Measurements from ENCODE around the gene SV2C. TPM values are rescaled to one million over a fixed set of nuclear protein-coding genes. Genes with fewer than 3 reads are reported as not detected.

Gene SV2C
- total RNA-seq, 1 donor from 2014 or later, result 0.15 TPM

GRCh38 chr5:76264681-76265080 is 181.5 kb downstream of the SV2C start:
- H3K4me2 ChIP-seq, result no peak overlapping the region
- Mint-ChIP-seq H3K4me1 (peaks cover 14% of the 10 kb centered on the region), H3K4me3 (no peak overlapping the region), H3K9me3 (peaks cover 24% of the 10 kb centered on the region), H3K27ac (no peak overlapping the region), H3K36me3 (peaks cover 8% of the 10 kb centered on the region), H3K27me3 (ENCODE audit: insufficient read depth, low read depth) (no peaks in the 10 kb centered on the region)
- DNase-seq (ENCODE audit: low spot score), result no peak
- H3K27ac ChIP-seq, result no peak overlapping the region
- no peaks in the 10 kb centered on the region for H3F3A ChIP-seq (ENCODE audit: low read depth)
- H3K79me2 ChIP-seq (ENCODE audit: low read depth), result no peaks in the 10 kb centered on the region
- no peak overlapping the region for H3K9ac ChIP-seq
- H3K27me3 ChIP-seq, result no peaks in the 10 kb centered on the region
- no peak overlapping the region for H2AFZ ChIP-seq (replicated peaks)
- H3K36me3 ChIP-seq, result no peaks in the 10 kb centered on the region
- H3K4me3 ChIP-seq, result no peak overlapping the region
- TF ChIP-seq EZH2 (IDR thresholded peaks at IDR 0.05), result no peak
- no peak for TF ChIP-seq CTCF (IDR thresholded peaks at IDR 0.05)
- TF ChIP-seq EZH2phosphoT487 (IDR thresholded peaks at IDR 0.05), result no peak
- H4K20me1 ChIP-seq (ENCODE audit: low read depth), result no peaks in the 10 kb centered on the region
- no peaks in the 10 kb centered on the region for H3K9me3 ChIP-seq (ENCODE audit: low read depth)
- no peaks in the 10 kb centered on the region for H3K4me1 ChIP-seq

DNA sequence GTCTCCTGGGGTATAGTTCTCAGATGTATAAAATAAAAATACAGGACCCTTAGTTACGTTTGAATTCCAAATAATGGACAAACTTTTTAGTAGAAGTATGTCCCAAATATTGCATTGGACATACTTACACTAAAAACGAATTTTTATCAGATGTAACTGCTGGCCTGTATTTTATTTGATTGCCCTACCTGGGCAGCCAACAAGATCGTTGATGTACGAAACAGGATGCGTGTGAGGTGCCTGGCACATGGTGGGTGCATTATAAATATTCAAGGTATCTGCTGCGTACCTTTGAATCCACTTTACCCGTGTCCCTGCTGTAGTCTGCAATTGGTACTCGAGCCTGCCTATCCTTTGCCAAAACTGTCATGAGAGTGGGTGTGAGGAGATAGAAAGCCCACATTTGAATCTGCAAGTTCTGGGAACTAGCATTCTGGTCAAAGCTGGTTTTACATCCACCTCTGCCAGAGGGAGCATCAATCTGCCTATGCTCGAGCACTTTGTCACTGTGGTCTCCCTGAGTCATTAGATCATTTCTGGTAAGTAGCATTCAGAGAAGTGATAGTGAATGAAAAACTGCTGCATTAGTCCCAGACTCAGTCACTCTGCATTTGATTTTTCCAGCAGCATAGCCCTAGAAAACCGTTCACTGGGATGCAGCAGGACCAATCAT is 186.2 kb downstream of the SV2C start:
- peak overlapping the region; percentile 70 for H2AFZ ChIP-seq (replicated peaks)
- no peaks in the 10 kb centered on the region for H4K20me1 ChIP-seq (ENCODE audit: low read depth)
- no peaks in the 10 kb centered on the region for H3K36me3 ChIP-seq
- H3K27ac Mint-ChIP-seq, result no peak overlapping the region
- no peak overlapping the region for H3K27ac ChIP-seq
- no peaks in the 10 kb centered on the region for H3F3A ChIP-seq (ENCODE audit: low read depth)
- H3K9me3 ChIP-seq (ENCODE audit: low read depth), result no peaks in the 10 kb centered on the region
- peaks cover 5% of the 10 kb centered on the region for H3K36me3 Mint-ChIP-seq
- no peaks in the 10 kb centered on the region for H3K27me3 ChIP-seq
- no peak overlapping the region for H3K4me2 ChIP-seq
- DNase-seq (ENCODE audit: low spot score), result no peak
- TF ChIP-seq EZH2 (IDR thresholded peaks at IDR 0.05), result no peak
- no peak for TF ChIP-seq EZH2phosphoT487 (IDR thresholded peaks at IDR 0.05)
- TF ChIP-seq CTCF (IDR thresholded peaks at IDR 0.05), result no peak
- H3K4me1 Mint-ChIP-seq, result peaks cover 43% of the 10 kb centered on the region
- no peak overlapping the region for H3K4me3 Mint-ChIP-seq
- no peaks in the 10 kb centered on the region for H3K9me3 Mint-ChIP-seq
- H3K27me3 Mint-ChIP-seq (ENCODE audit: insufficient read depth, low read depth), result no peaks in the 10 kb centered on the region
- no peaks in the 10 kb centered on the region for H3K4me1 ChIP-seq
- no peak overlapping the region for H3K9ac ChIP-seq
- H3K4me3 ChIP-seq, result no peak overlapping the region
- H3K79me2 ChIP-seq (ENCODE audit: low read depth), result no peaks in the 10 kb centered on the region

DNA sequence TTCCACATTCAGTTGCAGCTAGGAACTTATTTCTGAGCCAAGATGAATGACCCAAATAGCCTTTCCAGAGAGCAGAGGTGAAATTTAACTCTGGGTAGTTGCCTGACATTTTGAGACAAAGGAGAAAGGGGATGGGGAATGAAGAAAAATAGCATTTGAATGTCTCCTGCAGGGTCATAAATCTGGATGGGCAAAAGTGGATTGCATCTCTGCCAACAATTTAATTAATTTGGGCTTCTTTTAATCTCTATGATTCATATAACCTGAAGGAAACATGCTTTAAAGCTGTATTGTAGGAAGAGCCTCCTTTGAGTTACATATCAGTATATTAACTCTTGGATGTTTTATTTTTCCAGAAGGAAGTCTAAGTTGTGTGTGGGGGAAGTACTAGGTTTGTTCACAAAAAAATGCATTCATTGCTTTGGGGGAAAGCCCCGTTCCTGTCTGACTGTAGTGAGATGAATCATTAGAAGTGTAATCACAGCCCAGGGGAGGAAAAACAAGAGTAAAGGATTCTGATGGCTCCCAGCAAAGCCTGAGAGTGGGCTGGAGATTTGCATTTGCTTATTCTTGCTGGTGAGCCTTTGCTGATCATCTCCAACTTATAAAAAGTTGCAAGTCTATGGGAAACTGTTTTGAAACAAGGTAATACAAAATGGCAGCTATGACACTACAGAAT is 186.9 kb downstream of the SV2C start:
- H3K4me1 Mint-ChIP-seq, result peaks cover 49% of the 10 kb centered on the region
- no peaks in the 10 kb centered on the region for H3F3A ChIP-seq (ENCODE audit: low read depth)
- no peaks in the 10 kb centered on the region for H3K27me3 Mint-ChIP-seq (ENCODE audit: insufficient read depth, low read depth)
- no peak overlapping the region for H3K4me3 Mint-ChIP-seq
- no peaks in the 10 kb centered on the region for H3K79me2 ChIP-seq (ENCODE audit: low read depth)
- H3K36me3 ChIP-seq, result no peaks in the 10 kb centered on the region
- no peak overlapping the region for H3K4me3 ChIP-seq
- H3K27me3 ChIP-seq, result no peaks in the 10 kb centered on the region
- no peak overlapping the region for H3K4me2 ChIP-seq
- no peaks in the 10 kb centered on the region for H3K4me1 ChIP-seq
- H3K9me3 ChIP-seq (ENCODE audit: low read depth), result no peaks in the 10 kb centered on the region
- no peak overlapping the region for H3K27ac Mint-ChIP-seq
- no peak overlapping the region for H3K9ac ChIP-seq
- DNase-seq (ENCODE audit: low spot score), result no peak
- H3K9me3 Mint-ChIP-seq, result no peaks in the 10 kb centered on the region
- H2AFZ ChIP-seq (replicated peaks), result peak overlapping the region; percentile 70
- TF ChIP-seq EZH2phosphoT487 (IDR thresholded peaks at IDR 0.05) (no peak), CTCF (IDR thresholded peaks at IDR 0.05) (no peak), EZH2 (IDR thresholded peaks at IDR 0.05) (no peak)
- H3K36me3 Mint-ChIP-seq, result peaks cover 5% of the 10 kb centered on the region
- H3K27ac ChIP-seq, result no peak overlapping the region
- no peaks in the 10 kb centered on the region for H4K20me1 ChIP-seq (ENCODE audit: low read depth)
